Peyer's patch (tissue), 4 donors: Measurements from ENCODE around the gene ZDHHC18.

Experiments used
- CTCF ChIP-seq, 6 experiments: fragments of 450-650 bp in 4 of 6; fragments of 200-600 bp in 2 of 6; sonication (generic) in 1 of 6; IDR thresholded peaks; one replicate each; pipeline ENCODE4 v1.5.1; 2017 to 2019; ENCODE audit warnings: antibody characterized with exemption in 6 of 6, mild to moderate bottlenecking in 3 of 6, moderate library complexity in 1 of 6
- POLR2A ChIP-seq, 2 donors: fragments of 450-650 bp; IDR thresholded peaks; one replicate each; pipeline ENCODE4 v1.5.1; 2017; ENCODE audit warnings: antibody characterized with exemption in 2 of 2, mild to moderate bottlenecking in 2 of 2, moderate library complexity in 2 of 2

- TF ChIP-seq CTCF (IDR thresholded peaks at IDR 0.05), result no peak
- TF ChIP-seq POLR2A (IDR thresholded peaks at IDR 0.05), result no peak
Observed at GRCh38 chr1:26792924-26793323, 33.6 kb upstream of the ZDHHC18 start.
